Right renal cortex interstitium (tissue), 3 donors: ENCODE measurements around the gene LIMS1. TPM values are rescaled to one million over a fixed set of nuclear protein-coding genes. Genes with fewer than 3 reads are reported as not detected.
"Not testable (repeated sequence)": the region's sequence is repeated elsewhere in the genome, so short reads cannot be mapped to it uniquely, and the experiment has no call there.

Experiments used
- DNase-seq, 3 donors: peaks; one replicate each; pipeline ENCODE4 v3.0.0-alpha.2; 2013; ENCODE audit warnings: low read depth in 3 of 3, low spot score in 2 of 3
- polyA plus RNA-seq, 3 donors: library from polyadenylated mRNA; unstranded; fragments of 120-200 nt; gene quantifications; one replicate each; pipeline ENCODE4 v1.2.1, GENCODE V29; 2013; ENCODE audit not compliant: insufficient read length in 3 of 3

Gene LIMS1
- polyA plus RNA-seq: 10 to 100 TPM; 50.6 to 53.8 (median 53.1) TPM

- DNase-seq: peak; percentile 62 to 77 (median 67)
These were observed at the start of gene LIMS1 for GRCh38 chr2:108533832-108534583. LIMS1 (plus strand) TSS chr2:108534470; CDS start chr2:108534563, 93 bp downstream.

GRCh38 chr2:108485253-108485652, 49.0 kb upstream of the LIMS1 start:
- DNase-seq: no peak

- DNase-seq: no peak
These were observed 43.7 kb upstream of the LIMS1 start for GRCh38 chr2:108490506-108491122.

GRCh38 chr2:108491848-108492247, 42.4 kb upstream of the LIMS1 start:
- DNase-seq: no peak

- no peak for DNase-seq
These were observed 41.9 kb upstream of the LIMS1 start for GRCh38 chr2:108492364-108492763.

GRCh38 chr2:108496167-108496566, 38.1 kb upstream of the LIMS1 start:
- not testable (repeated sequence) for DNase-seq

- DNase-seq: not testable (repeated sequence)
These were observed 26.6 kb upstream of the LIMS1 start for GRCh38 chr2:108507620-108508019.

GRCh38 chr2:108512431-108512830, 21.8 kb upstream of the LIMS1 start:
- not testable (repeated sequence) for DNase-seq

- DNase-seq: not testable (repeated sequence)
These were observed 19.8 kb upstream of the LIMS1 start for GRCh38 chr2:108514478-108514877.

GRCh38 chr2:108524688-108525087, 9.6 kb upstream of the LIMS1 start:
- not testable (repeated sequence) for DNase-seq

- DNase-seq: not testable (repeated sequence)
These were observed 9.0 kb upstream of the LIMS1 start for GRCh38 chr2:108525258-108525657.

- DNase-seq: no peak
These were observed 2.6 kb upstream of the LIMS1 start for GRCh38 chr2:108531674-108532055.

- peak; percentile 33 to 56 (median 37) for DNase-seq
These were observed 500 bp downstream of the LIMS1 start for GRCh38 chr2:108534584-108535356.

- DNase-seq: peak in 1 of 3 donors; percentile 50
These were observed 1.0 kb downstream of the LIMS1 start for GRCh38 chr2:108535357-108535631.

GRCh38 chr2:108536133-108536780, 2.0 kb downstream of the LIMS1 start:
- DNase-seq: no peak

- no peak for DNase-seq
These were observed 2.6 kb downstream of the LIMS1 start for GRCh38 chr2:108536911-108537310.

- DNase-seq: no peak
These were observed 3.8 kb downstream of the LIMS1 start for GRCh38 chr2:108538000-108538625.

GRCh38 chr2:108541451-108541850, 7.2 kb downstream of the LIMS1 start:
- no peak for DNase-seq

GRCh38 chr2:108542071-108542470, 7.8 kb downstream of the LIMS1 start:
- DNase-seq: no peak

GRCh38 chr2:108547606-108548005, 13.3 kb downstream of the LIMS1 start:
- DNase-seq: no peak
